ENCODE measurements around the gene RGS21.

Gene RGS21

DNA sequence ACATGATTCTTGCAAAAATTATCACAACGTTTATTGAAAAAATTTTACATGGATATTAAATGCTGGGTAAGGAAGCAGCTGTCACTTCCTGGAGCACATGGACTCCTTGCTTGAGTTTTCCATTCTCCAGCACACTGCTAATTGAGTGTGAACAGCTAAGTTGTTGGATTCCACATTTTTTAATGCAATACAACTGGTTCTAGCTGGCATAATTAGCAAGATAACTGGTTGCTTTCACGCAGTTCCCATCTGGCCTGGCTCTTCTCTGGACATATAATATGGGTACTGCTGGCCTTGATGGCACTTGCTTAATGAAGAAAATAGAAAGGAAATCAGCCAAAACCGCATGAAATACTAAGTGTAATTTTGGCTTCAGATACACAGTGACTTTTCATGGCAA lies 26.6 kb downstream of the RGS21 start:
- FAIRE-seq, result no peak
- DNase-seq (ENCODE audit: insufficient read length), result no peak
- TF ChIP-seq TAF1 (IDR thresholded peaks at IDR 0.05; ENCODE audit: borderline replicate concordance, low read depth, low read length) (no peak), POLR2A (IDR thresholded peaks at IDR 0.05; ENCODE audit: low read depth, low read length) (no peak), POLR2AphosphoS5 (IDR thresholded peaks at IDR 0.05; ENCODE audit: low read depth, low read length) (no peak)

- DNase-seq (ENCODE audit: insufficient read length), result no peak
- no peak for FAIRE-seq
- TF ChIP-seq TAF1 (IDR thresholded peaks at IDR 0.05; ENCODE audit: borderline replicate concordance, low read depth, low read length) (no peak), POLR2AphosphoS5 (IDR thresholded peaks at IDR 0.05; ENCODE audit: low read depth, low read length) (no peak), POLR2A (IDR thresholded peaks at IDR 0.05; ENCODE audit: low read depth, low read length) (no peak)
Measured at GRCh38 chr1:192349314-192349713, 32.5 kb downstream of the RGS21 start.

- DNase-seq (ENCODE audit: insufficient read length) (no peak), FAIRE-seq (no peak)
- TF ChIP-seq TAF1 (IDR thresholded peaks at IDR 0.05; ENCODE audit: borderline replicate concordance, low read depth, low read length) (no peak), POLR2A (IDR thresholded peaks at IDR 0.05; ENCODE audit: low read depth, low read length) (no peak), POLR2AphosphoS5 (IDR thresholded peaks at IDR 0.05; ENCODE audit: low read depth, low read length) (no peak)
Measured at GRCh38 chr1:192350356-192350755, 33.6 kb downstream of the RGS21 start.

DNA sequence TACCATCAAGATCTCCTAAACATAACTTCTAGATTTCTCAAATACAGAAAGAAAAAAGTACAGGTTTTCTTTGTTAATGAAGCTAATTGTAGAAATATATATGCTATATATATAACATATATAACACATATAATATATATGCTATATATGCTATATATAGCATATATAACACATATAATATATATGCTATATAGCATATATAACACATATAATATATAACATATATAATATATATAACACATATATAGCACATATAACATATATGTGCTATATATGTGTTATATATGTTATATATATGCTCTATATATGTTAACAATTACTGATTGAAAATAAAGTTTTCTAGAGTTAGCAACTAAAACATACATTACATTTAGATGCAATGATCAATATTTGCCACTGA lies 34.8 kb downstream of the RGS21 start:
- DNase-seq (ENCODE audit: insufficient read length) (no peak), FAIRE-seq (no peak)
- no peak for TF ChIP-seq POLR2AphosphoS5 (IDR thresholded peaks at IDR 0.05; ENCODE audit: low read depth, low read length)
- no peak for TF ChIP-seq TAF1 (IDR thresholded peaks at IDR 0.05; ENCODE audit: borderline replicate concordance, low read depth, low read length)
- no peak for TF ChIP-seq POLR2A (IDR thresholded peaks at IDR 0.05; ENCODE audit: low read depth, low read length)

GRCh38 chr1:192357924-192358323 lies 41.1 kb downstream of the RGS21 start:
- DNase-seq (ENCODE audit: insufficient read length) (no peak), FAIRE-seq (no peak)
- no peak for TF ChIP-seq POLR2A (IDR thresholded peaks at IDR 0.05; ENCODE audit: low read depth, low read length)
- no peak for TF ChIP-seq POLR2AphosphoS5 (IDR thresholded peaks at IDR 0.05; ENCODE audit: low read depth, low read length)
- no peak for TF ChIP-seq TAF1 (IDR thresholded peaks at IDR 0.05; ENCODE audit: borderline replicate concordance, low read depth, low read length)

GRCh38 chr1:192358402-192358801 lies 41.6 kb downstream of the RGS21 start:
- TF ChIP-seq POLR2A (IDR thresholded peaks at IDR 0.05; ENCODE audit: low read depth, low read length) (no peak), TAF1 (IDR thresholded peaks at IDR 0.05; ENCODE audit: borderline replicate concordance, low read depth, low read length) (no peak), POLR2AphosphoS5 (IDR thresholded peaks at IDR 0.05; ENCODE audit: low read depth, low read length) (no peak)
- FAIRE-seq (no peak), DNase-seq (ENCODE audit: insufficient read length) (no peak)

- no peak for TF ChIP-seq POLR2A (IDR thresholded peaks at IDR 0.05; ENCODE audit: low read depth, low read length)
- TF ChIP-seq TAF1 (IDR thresholded peaks at IDR 0.05; ENCODE audit: borderline replicate concordance, low read depth, low read length), result no peak
- no peak for TF ChIP-seq POLR2AphosphoS5 (IDR thresholded peaks at IDR 0.05; ENCODE audit: low read depth, low read length)
- no peak for FAIRE-seq
- DNase-seq (ENCODE audit: insufficient read length), result no peak
Measured at GRCh38 chr1:192358822-192359221, 42.0 kb downstream of the RGS21 start.

DNA sequence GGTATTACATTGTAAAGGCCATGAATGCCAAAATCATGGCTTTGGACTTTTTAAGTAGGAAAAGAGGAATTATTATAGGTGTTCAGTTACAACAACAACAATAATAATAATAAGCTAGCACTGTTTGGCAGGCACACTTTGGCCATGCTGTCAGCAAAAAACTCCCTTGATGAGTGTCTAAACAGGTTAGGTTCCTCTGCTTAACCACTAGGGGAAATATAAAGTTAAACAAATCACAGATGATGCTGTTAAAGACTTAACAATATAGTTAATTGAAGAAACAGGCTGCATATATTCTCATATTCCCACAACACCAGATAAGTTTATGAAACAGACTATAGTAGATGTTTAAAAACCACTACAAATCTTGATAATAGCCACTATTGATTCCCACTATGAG lies 46.4 kb downstream of the RGS21 start:
- no peak for DNase-seq (ENCODE audit: insufficient read length)
- no peak for TF ChIP-seq POLR2A (IDR thresholded peaks at IDR 0.05; ENCODE audit: low read depth, low read length)
- TF ChIP-seq POLR2AphosphoS5 (IDR thresholded peaks at IDR 0.05; ENCODE audit: low read depth, low read length), result no peak
- TF ChIP-seq TAF1 (IDR thresholded peaks at IDR 0.05; ENCODE audit: borderline replicate concordance, low read depth, low read length), result no peak
- no peak for FAIRE-seq

- no peak for DNase-seq (ENCODE audit: insufficient read length)
- TF ChIP-seq POLR2A (IDR thresholded peaks at IDR 0.05; ENCODE audit: low read depth, low read length), result no peak
- TF ChIP-seq TAF1 (IDR thresholded peaks at IDR 0.05; ENCODE audit: borderline replicate concordance, low read depth, low read length), result no peak
- TF ChIP-seq POLR2AphosphoS5 (IDR thresholded peaks at IDR 0.05; ENCODE audit: low read depth, low read length), result no peak
- FAIRE-seq, result no peak
Measured at GRCh38 chr1:192367436-192367835, 50.6 kb downstream of the RGS21 start.

DNA sequence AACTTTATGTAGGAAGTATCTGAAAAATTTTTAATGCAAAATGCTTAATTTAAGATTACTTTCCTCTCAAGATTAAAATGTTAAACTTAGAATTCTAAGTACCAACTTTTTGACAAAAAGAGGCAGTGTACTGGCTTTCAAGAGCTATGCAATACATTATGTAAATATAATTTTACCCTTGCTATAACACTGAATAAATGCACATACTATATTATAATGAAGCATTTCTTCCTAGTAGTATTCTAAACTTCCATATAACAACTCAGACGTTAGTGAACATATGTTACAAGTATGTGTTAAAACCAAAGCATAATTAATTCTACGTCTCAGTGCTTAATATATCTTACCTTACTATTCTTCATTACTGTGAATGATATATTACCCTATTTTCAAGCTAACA lies 58.5 kb downstream of the RGS21 start:
- FAIRE-seq (no peak), DNase-seq (ENCODE audit: insufficient read length) (no peak)
- no peak for TF ChIP-seq POLR2A (IDR thresholded peaks at IDR 0.05; ENCODE audit: low read depth, low read length)
- TF ChIP-seq TAF1 (IDR thresholded peaks at IDR 0.05; ENCODE audit: borderline replicate concordance, low read depth, low read length), result no peak
- no peak for TF ChIP-seq POLR2AphosphoS5 (IDR thresholded peaks at IDR 0.05; ENCODE audit: low read depth, low read length)

DNA sequence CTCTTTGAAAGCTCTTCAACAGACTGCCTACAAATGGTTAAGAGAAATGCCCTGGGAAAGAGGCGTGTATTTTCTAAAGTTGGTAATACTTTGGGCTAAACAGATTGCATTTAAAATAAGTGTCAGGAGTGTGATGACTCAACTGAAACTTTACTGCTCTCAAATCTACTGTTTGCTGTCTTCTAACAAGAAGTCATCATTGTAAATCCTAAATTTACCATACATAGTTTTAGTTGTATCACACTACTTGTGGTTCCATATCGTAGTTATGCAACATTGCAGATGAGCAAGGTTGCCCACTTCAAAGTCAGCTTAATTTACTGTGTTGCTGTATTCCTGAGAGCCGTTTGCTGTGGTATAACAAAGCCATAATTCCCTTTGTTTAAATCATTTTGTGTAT lies 59.6 kb downstream of the RGS21 start:
- FAIRE-seq (no peak), DNase-seq (ENCODE audit: insufficient read length) (no peak)
- no peak for TF ChIP-seq POLR2AphosphoS5 (IDR thresholded peaks at IDR 0.05; ENCODE audit: low read depth, low read length)

DNA sequence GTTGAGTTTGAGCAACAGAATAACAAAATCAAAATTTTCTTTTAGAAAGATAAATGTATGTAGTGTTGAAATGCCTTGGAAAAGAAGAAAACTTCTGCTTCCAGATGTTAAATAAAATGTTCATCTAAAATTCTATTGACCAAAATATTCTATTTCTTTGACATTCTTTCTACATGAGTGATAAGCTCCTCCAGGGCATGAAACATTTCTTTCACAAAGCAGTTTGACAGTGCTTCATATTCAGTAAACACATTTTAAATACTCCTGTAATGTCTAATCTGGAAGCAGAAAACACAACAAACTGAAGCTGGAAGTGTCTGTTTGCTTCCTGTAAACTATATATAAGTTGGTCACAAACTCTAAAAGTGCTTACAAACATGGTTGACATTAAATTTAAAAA lies 61.5 kb downstream of the RGS21 start:
- TF ChIP-seq POLR2AphosphoS5 (IDR thresholded peaks at IDR 0.05; ENCODE audit: low read depth, low read length) (no peak), POLR2A (IDR thresholded peaks at IDR 0.05; ENCODE audit: low read depth, low read length) (no peak), TAF1 (IDR thresholded peaks at IDR 0.05; ENCODE audit: borderline replicate concordance, low read depth, low read length) (no peak)
- DNase-seq (ENCODE audit: insufficient read length) (no peak), FAIRE-seq (no peak)

DNA sequence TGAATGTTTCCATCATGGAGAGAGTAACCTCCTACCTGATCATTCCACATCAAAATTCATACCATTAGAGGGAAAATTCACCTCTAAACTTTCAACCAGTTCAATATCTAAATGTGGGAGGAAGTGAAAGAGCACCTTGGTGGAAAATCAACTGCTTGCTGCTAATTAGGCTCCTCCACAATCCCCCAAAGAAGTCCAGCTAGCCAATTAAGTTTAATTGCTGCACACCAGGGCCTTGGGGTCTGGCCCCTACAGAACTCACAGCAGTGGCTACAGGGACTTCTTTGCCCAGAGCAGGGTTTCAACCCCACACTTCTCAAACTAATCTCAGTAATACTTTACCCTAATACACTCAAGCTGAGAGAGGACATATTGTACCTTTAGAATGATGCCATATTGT lies 62.1 kb downstream of the RGS21 start:
- FAIRE-seq (no peak), DNase-seq (ENCODE audit: insufficient read length) (no peak)
- TF ChIP-seq TAF1 (IDR thresholded peaks at IDR 0.05; ENCODE audit: borderline replicate concordance, low read depth, low read length) (no peak), POLR2AphosphoS5 (IDR thresholded peaks at IDR 0.05; ENCODE audit: low read depth, low read length) (no peak), POLR2A (IDR thresholded peaks at IDR 0.05; ENCODE audit: low read depth, low read length) (no peak)
